Measurements from ENCODE around the gene CLEC16A.
"Not testable (repeated sequence)": the region's sequence is repeated elsewhere in the genome, so short reads cannot be mapped to it uniquely, and the experiment has no call there.

Gene CLEC16A

DNA sequence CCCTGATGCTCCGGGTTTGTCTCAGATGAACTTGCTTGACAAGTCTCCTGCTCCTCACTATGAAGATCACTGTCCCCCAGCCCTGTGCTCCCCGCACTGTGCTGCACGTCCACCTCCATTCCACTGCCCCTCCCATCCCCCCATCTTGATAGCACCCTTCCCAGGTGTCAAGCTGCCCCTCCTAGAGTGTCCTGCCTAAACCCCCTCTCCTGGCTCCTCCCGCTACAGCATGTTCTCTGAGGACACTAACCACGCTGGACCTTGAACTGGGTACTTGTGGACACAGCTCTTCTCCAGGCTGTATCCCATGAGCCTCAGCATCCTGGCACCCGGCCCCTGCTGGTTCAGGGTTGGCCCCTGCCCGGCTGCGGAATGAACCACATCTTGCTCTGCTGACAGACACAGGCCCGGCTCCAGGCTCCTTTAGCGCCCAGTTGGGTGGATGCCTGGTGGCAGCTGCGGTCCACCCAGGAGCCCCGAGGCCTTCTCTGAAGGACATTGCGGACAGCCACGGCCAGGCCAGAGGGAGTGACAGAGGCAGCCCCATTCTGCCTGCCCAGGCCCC is 20.6 kb upstream of the CLEC16A start:
- DNase-seq, result no peak

DNA sequence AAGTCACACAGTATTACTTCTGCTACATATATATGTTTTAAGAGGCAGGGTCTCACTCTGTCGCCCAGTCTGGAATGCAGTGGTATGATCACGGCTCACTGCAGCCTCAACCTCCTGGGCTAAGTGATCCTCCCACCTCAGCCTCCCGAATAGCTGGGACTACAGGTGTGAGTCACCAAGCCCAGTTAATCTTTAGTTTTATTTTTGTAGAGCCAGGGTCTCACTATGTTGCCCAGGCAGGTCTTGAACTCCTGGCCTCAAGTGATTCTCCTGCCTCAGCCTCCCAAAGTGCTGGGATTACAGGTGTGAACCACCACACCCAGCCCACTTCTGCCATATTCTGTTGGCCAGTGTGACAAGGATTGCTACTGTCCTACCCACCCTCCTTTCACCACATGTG is 19.1 kb upstream of the CLEC16A start:
- DNase-seq, result not testable (repeated sequence)

DNA sequence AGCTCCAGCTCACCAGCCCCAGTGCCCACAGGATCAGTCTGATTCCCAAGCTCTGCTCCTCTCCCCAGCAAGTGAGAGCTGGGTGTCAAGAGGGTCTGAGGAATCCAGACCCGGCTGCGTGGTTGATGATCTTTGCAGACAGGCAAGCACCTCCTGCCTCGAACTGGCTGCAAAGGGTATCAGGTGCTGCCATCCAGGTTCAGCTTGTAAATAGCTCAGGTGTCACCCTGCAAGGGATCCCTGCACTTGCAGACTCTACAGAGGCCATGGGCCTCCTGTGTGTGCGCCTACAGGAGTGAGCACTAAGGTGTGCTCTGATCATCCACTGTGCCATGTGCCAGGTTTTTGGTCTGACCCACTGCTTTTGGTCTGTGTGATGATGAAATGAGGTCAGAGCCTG is 18.3 kb upstream of the CLEC16A start:
- no peak for DNase-seq

- no peak for DNase-seq
Measured at GRCh38 chr16:10926867-10927266, 17.5 kb upstream of the CLEC16A start.

DNA sequence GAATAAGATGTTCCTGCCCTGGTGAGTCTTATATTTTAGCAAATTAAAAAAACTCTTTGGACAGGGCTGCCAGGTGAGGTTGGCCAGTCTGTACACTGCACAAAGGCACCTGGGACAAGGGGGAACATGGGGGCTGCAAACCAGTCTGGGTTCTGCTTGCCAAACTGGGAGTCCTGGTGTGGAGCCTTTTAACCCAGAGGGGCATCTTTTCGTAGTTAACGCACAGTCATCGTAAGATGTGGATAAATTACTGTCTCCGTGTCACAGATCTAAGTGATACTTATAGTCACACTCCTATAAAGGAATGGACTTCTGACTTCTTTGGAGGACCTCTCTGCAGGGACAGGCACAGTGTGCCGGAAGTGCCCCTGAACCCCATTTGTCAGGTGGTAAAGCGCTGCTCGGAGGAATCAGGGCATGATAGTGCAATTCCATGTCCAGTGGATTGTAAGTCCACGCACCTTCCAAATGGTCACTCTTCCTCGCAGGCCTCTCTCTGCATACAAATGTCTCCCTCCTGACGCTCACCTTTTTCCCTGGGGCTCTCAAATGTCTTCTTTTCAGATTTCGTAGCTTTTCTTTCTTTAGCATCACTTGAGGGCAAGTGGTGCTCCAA is 16.8 kb upstream of the CLEC16A start:
- no peak for DNase-seq

DNA sequence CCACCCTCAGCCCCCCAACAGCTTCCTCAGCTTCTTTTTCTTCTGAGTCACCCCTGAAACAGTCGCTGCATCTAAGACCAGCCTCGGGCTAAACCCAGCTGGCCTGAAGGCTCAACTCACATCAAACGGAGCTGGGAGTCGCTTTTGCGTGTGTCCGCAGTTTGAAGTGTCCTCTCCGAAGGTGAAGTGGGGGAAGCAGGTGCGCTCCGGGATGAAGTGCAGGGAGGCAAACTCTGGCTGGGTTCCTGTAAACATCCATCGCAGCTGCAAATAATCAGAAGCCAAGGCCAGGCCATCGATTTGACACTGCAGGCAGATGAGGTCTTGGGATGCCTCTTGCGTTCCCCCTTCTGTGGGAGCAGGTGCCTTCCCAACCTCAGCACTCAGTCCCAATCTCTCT is 15.3 kb upstream of the CLEC16A start:
- DNase-seq, result peak; percentile 91

GRCh38 chr16:10929853-10930754 is 14.3 kb upstream of the CLEC16A start:
- peak; percentile 63 for DNase-seq

DNA sequence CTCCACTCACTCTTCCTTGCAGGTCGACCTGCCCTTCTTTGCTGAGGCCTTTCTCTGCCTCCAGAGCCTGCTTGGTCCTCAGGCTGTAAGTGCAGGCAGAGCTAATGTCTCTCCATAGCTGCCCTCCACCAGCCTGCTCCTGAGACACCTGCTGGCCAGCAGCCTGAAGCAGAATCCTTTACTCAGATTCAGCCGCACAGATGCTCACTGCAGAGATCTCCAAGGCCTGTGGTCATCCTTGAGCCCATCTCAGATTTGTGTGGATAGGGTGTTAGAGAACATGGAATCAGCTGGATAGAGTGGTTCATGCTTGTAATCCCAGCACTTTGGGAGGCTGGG is 13.6 kb upstream of the CLEC16A start:
- DNase-seq, result no peak

GRCh38 chr16:10931134-10931533 is 13.2 kb upstream of the CLEC16A start:
- DNase-seq, result no peak

DNA sequence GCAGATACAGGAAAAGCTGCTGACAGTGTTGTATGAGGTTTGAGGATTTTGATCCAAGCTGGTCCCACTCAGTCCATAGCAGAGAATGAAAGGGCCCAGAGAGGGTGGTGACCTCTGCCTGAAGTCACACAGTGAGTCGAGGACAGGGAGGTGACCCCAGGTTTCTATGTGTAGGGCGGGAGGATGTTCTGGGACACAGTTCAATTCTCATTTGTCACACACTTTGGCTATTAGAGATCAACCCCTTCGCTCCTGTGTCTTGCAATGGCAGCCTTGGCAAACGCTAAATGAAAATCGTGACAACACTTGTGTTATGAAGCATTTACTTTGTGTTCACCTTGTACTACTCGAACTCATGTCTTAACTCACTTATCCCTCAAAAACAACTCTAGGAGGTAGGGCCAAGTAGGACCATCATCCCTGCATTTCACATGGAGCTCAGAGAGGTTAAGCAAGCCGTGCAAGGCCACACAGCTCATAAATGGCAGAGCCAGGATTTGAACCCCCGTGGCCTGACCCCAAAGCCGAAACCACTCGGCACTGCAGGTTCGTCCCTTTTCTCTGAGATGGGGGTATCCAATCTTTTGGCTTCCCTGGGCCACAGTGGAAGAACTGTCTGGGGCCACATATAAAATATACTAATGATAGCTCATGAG is 12.3 kb upstream of the CLEC16A start:
- no peak for DNase-seq

DNA sequence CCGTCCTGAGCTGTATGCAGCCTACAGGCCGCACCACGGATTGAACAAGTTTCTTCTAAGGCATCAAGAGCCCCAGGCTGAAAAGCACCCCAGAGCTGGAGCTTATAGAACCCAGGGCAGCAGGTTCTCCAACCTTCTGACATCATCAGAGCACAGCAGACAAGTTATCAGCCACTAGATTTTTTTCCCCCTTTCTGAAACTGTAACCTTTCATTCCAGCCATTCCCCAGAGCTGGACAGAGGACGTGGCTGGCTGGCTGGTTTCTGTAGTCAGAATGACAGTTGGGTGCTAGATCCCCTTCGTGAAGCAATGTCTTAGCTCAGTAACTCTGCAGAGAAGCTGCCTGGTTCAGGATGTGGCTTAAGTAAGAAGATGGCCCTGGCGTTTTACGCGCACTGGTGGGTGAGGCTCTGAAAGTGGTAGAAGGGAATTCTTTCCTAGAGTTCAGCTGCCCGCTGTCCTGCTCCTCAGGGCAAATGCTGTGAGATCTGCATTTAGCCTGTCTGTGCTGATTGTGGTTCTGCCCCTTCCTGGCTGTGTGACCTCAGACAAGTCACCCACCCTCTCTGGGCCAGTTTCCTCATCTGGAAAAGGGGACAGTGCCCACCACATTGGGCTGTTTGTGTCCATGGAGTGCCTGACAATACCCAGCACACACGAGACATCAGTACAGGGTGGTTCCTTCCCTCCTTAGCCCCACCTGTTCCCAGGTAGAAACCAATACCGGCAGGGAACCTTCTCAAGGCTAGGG is 11.2 kb upstream of the CLEC16A start:
- DNase-seq, result no peak

GRCh38 chr16:10933865-10934264 is 10.5 kb upstream of the CLEC16A start:
- DNase-seq, result no peak

GRCh38 chr16:10934325-10935107 is 9.8 kb upstream of the CLEC16A start:
- DNase-seq, result no peak

- no peak for DNase-seq
Measured at GRCh38 chr16:10935226-10935915, 9.0 kb upstream of the CLEC16A start.

DNA sequence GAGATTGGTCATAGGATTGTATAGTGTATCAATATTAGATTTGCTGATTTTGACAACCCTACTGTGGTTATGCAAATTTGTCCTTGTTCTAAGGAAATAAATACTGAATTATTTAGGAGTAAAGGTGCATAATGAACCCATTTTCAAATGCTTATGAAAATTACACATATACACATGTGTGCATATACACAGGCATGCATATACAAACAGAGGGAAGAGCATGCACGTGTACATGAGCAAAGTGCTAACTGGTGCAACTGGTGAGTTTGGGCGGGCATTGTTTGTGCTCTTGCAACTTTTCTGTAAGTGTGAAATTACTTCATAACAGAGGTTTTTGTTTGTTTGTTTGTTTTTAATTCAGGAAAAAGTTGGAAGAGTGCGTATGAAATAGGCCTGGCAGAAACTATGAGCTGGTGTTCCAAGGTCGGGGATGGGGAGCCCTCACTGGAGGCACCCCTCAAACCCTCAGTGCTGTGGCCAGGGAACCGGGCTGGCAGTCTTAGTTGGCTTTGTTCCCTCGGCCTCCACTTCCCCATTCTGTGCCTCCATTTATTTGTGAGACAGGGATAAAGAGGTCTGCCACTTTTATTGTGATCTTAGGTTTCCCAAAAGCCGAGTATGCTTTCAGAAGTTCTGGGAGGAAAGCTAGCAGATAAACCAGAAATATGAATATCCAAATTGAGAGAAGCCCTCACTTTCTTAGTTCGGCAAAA is 7.9 kb upstream of the CLEC16A start:
- DNase-seq, result no peak

- DNase-seq, result no peak
Measured at GRCh38 chr16:10937068-10937859, 7.1 kb upstream of the CLEC16A start.

DNA sequence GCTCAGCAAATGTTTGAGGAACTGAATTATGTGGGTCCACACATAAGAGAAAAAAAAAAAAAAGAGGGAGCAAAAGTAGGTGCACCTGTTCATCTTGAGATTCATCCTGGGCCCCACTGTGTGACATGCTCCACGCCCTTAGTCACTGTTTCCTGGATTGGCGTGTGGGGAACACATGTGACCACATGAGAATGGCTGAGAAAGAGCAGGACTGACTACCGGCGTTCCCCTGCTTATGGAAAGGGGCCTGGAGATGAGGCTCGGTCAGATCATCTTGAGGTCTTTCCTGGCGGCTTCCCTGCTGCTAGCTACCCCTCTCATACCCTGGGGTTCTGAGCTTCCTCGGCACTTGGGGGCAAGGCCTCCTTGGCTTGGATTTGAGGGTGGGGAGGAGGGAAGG is 6.0 kb upstream of the CLEC16A start:
- no peak for DNase-seq

DNA sequence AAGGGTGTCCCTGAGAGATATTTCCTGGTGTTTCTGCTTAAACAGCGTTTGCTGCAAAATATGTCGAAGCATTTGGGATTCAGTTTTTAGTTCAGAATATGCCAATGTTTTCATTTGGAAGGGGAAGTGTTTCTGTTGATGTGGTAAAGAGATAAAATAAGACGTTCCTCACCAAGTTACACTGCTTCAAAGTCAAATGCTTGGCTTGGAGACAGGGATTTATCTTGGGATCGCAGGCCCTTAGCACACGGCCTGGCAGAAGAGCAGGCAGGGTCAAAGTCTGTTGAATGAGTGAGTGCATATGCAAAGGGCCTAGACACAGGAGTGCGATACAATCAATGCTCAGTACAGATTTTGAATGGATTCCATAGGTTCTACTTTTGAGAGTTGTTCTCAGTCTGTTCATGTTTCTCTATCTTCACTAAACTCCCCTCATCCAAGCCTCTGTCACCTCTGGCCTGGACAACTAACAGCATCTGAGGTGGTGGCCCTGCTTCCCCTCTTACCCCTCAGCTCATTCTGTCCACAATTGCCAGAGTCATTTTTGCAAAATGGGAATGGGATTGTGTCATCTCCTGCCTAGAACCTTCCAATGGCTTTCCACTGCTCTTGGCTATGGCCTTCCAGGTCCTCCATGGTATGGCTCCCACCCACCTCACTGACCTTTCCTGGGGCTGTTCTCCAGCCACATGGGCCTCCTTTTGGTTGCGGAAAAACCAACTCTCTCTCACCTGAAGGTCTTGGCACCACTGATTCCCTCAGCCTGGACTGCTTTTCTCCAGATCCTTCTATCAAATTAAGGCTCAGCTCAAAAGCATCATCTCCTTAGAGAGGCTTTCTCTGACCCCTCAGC is 5.3 kb upstream of the CLEC16A start:
- no peak for DNase-seq

DNA sequence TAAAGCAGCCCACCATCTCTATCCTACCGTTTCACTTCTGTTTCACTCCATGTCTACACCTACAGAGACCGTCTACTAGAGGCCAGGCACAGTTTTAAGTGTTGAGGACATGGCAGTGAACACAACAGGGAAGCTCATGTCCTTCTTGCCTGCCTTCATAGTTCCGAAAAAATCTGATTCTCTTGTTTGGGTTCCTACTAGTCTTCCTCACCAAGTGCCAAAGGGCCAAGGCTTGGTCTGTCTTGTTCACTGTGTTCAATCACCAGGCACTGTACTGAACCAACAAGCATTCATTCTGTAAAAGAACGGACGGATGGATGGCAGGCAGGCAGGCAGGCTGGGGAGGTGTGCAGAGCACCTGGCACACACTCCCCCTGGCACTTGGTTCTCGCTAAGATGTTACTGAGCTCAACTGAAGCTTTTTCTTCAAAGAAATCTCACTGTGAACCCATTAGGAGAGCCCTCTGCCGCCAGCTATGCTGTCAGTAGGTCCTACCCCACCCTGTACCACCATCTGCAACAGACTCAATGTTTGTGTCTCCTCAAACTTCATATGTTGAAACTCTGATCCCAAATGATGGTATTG is 4.6 kb upstream of the CLEC16A start:
- no peak for DNase-seq

Measured in DMS79 (cell line).